ENCODE measurements around the gene HEPN1. TPM values are rescaled to one million over a fixed set of nuclear protein-coding genes. Genes with fewer than 3 reads are reported as not detected.

The HEPN1 gene
- total RNA-seq, 1 donor from 2014 or later: not detected

- no peak overlapping the region for H3K4me3 Mint-ChIP-seq
These were observed 11.7 kb downstream of the HEPN1 start for GRCh38 chr11:124930799-124931198.

GRCh38 chr11:124934862-124935547 lies 16.0 kb downstream of the HEPN1 start:
- H3K27me3 Mint-ChIP-seq: peaks cover 12% of the 10 kb centered on the region
- intact Hi-C loops (cut with micrococcal nuclease): no loop called here
- ChIA-PET POLR2A (no interaction called here), CTCF (no interaction called here)
- no peak for ATAC-seq (ENCODE audit: low read depth)
- TF ChIP-seq, protein P1, sequence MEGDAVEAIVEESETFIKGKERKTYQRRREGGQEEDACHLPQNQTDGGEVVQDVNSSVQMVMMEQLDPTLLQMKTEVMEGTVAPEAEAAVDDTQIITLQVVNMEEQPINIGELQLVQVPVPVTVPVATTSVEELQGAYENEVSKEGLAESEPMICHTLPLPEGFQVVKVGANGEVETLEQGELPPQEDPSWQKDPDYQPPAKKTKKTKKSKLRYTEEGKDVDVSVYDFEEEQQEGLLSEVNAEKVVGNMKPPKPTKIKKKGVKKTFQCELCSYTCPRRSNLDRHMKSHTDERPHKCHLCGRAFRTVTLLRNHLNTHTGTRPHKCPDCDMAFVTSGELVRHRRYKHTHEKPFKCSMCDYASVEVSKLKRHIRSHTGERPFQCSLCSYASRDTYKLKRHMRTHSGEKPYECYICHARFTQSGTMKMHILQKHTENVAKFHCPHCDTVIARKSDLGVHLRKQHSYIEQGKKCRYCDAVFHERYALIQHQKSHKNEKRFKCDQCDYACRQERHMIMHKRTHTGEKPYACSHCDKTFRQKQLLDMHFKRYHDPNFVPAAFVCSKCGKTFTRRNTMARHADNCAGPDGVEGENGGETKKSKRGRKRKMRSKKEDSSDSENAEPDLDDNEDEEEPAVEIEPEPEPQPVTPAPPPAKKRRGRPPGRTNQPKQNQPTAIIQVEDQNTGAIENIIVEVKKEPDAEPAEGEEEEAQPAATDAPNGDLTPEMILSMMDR (IDR thresholded peaks at IDR 0.05): no peak
- H3K36me3 Mint-ChIP-seq (ENCODE audit: low read depth): no peaks in the 10 kb centered on the region
- H3K4me1 Mint-ChIP-seq: peaks cover 3% of the 10 kb centered on the region
- H3K9me3 Mint-ChIP-seq: no peaks in the 10 kb centered on the region
- no peak overlapping the region for H3K4me3 Mint-ChIP-seq
- no peak overlapping the region for H3K27ac Mint-ChIP-seq
- no peak for DNase-seq

More at GRCh38 chr11:124930799-124931198, 11.7 kb downstream of the HEPN1 start:
- DNase-seq (no peak), ATAC-seq (ENCODE audit: low read depth) (no peak)
- Mint-ChIP-seq H3K9me3 (no peaks in the 10 kb centered on the region), H3K4me1 (peaks cover 3% of the 10 kb centered on the region), H3K27me3 (peaks cover 4% of the 10 kb centered on the region), H3K27ac (no peak overlapping the region), H3K36me3 (ENCODE audit: low read depth) (no peaks in the 10 kb centered on the region)
- intact Hi-C loops (cut with micrococcal nuclease): no loop called here
- TF ChIP-seq, protein P1 (IDR thresholded peaks at IDR 0.05): no peak
- POLR2A ChIA-PET: no interaction called here
- CTCF ChIA-PET: no interaction called here

GRCh38 chr11:124935548-124936514 lies 16.8 kb downstream of the HEPN1 start, which contains the start of gene HEPACAM:
Gene HEPACAM, minus strand, starts transcription at chr11:124936047. Its CDS starts 41 bp downstream, at chr11:124936006.
- peaks cover 15% of the 10 kb centered on the region for H3K27me3 Mint-ChIP-seq
- CTCF ChIA-PET: no interaction called here
- TF ChIP-seq, protein P1 (IDR thresholded peaks at IDR 0.05): no peak
- no peak for ATAC-seq (ENCODE audit: low read depth)
- H3K27ac Mint-ChIP-seq: no peak within 1 kb of the TSS
- no peaks in the 10 kb centered on the region for H3K9me3 Mint-ChIP-seq
- intact Hi-C loops (cut with micrococcal nuclease): no loop called here
- H3K36me3 Mint-ChIP-seq (ENCODE audit: low read depth): no peaks in the 10 kb centered on the region
- POLR2A ChIA-PET: no interaction called here
- no peaks in the 10 kb centered on the region for H3K4me1 Mint-ChIP-seq
- DNase-seq: no peak
- H3K4me3 Mint-ChIP-seq: no peak within 1 kb of the TSS

GRCh38 chr11:124937336-124937935 lies 18.4 kb downstream of the HEPN1 start:
- Mint-ChIP-seq H3K9me3 (no peaks in the 10 kb centered on the region), H3K27me3 (peaks cover 21% of the 10 kb centered on the region), H3K36me3 (ENCODE audit: low read depth) (no peaks in the 10 kb centered on the region), H3K4me1 (no peaks in the 10 kb centered on the region), H3K4me3 (no peak overlapping the region), H3K27ac (no peak overlapping the region)
- no peak for ATAC-seq (ENCODE audit: low read depth)
- CTCF ChIA-PET: no interaction called here
- POLR2A ChIA-PET: no interaction called here
- intact Hi-C loops (cut with micrococcal nuclease): no loop called here
- TF ChIP-seq, protein P1 (IDR thresholded peaks at IDR 0.05): no peak
- DNase-seq: no peak
